Nephron progenitor cell (in vitro differentiated cells): ENCODE results near the gene SARDH.

Source experiments
- DNase-seq: peaks from one replicate; pipeline ENCODE4 v3.0.0; 2021
- H3K27ac Mint-ChIP-seq: 2 replicates; pipeline ENCODE4 v1.8.0; 2021; ENCODE audit warnings: mild to moderate bottlenecking, moderate library complexity, mixed read lengths
- H3K27me3 Mint-ChIP-seq: 2 replicates; pipeline ENCODE4 v1.8.0; 2021; ENCODE audit warnings: mild to moderate bottlenecking, low read depth, mixed read lengths; ENCODE audit not compliant: poor library complexity
- H3K36me3 Mint-ChIP-seq: 2 replicates; pipeline ENCODE4 v1.8.0; 2021; ENCODE audit warnings: low read depth, mixed read lengths
- H3K4me1 Mint-ChIP-seq: 2 replicates; pipeline ENCODE4 v1.8.0; 2021; ENCODE audit warnings: mixed read lengths
- H3K4me3 Mint-ChIP-seq: 2 replicates; pipeline ENCODE4 v1.8.0; 2021; ENCODE audit warnings: mild to moderate bottlenecking, moderate library complexity, mixed read lengths
- H3K9me3 Mint-ChIP-seq: 2 replicates; pipeline ENCODE4 v1.8.0; 2021; ENCODE audit warnings: mild to moderate bottlenecking, moderate library complexity, mixed read lengths
- CTCF ChIP-seq: fragments of 200-600 bp; sonication (generic); IDR thresholded peaks from 2 replicates; pipeline ENCODE4 v1.5.0; 2021; ENCODE audit warnings: antibody characterized with exemption

SARDH gene

DNA sequence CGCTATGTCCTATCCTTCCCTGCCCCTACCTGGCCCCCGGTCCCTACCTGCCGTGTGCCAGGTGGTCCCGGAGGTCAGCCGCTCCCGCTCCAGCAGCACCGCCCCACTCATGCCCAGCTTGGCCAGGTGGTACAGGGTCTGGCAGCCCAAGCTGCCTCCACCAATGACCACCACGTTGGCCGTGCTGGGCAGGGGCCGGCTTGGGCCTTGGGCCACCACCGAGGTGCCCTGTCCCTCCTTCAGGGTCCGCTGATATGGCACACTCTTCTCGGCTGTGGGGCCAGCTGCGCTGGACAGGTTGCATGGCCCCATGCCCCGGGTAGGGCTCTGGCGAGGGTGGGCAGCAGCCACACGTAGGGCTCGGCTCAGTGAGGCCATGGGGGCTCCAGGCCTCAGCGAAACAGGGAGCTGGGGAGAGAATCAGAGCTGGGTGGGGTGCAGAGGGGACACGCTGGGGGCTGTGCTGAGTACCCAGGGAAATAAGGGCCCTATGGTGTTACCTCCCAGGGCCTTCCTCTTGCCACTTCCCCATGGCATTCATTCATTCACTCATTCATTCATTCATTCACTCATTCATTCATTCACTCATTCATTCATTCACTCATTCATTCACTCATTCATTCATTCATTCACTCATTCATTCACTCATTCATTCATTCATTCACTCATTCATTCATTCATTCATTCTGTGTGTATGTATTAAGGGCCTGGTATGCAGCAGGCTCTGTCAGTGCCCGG is 4.2 kb downstream of the SARDH start:
- Mint-ChIP-seq H3K4me1 (peaks cover 34% of the 10 kb centered on the region), H3K27ac (no peak overlapping the region), H3K27me3 (peaks cover 14% of the 10 kb centered on the region), H3K4me3 (no peak overlapping the region), H3K36me3 (no peaks in the 10 kb centered on the region), H3K9me3 (no peaks in the 10 kb centered on the region)
- TF ChIP-seq CTCF: no peak
- no peak for DNase-seq

- H3K36me3 Mint-ChIP-seq: no peaks in the 10 kb centered on the region
- no peak for DNase-seq
- no peak overlapping the region for H3K27ac Mint-ChIP-seq
- no peak overlapping the region for H3K4me3 Mint-ChIP-seq
- TF ChIP-seq CTCF: no peak
- H3K27me3 Mint-ChIP-seq: peaks cover 17% of the 10 kb centered on the region
- peaks cover 32% of the 10 kb centered on the region for H3K4me1 Mint-ChIP-seq
- H3K9me3 Mint-ChIP-seq: no peaks in the 10 kb centered on the region
These were observed 4.7 kb downstream of the SARDH start for GRCh38 chr9:133733421-133733795.

GRCh38 chr9:133732639-133733408 is 5.3 kb downstream of the SARDH start:
- H3K27me3 Mint-ChIP-seq: peaks cover 17% of the 10 kb centered on the region
- H3K36me3 Mint-ChIP-seq: no peaks in the 10 kb centered on the region
- no peak overlapping the region for H3K4me3 Mint-ChIP-seq
- no peak overlapping the region for H3K27ac Mint-ChIP-seq
- DNase-seq: no peak
- H3K9me3 Mint-ChIP-seq: no peaks in the 10 kb centered on the region
- H3K4me1 Mint-ChIP-seq: peaks cover 29% of the 10 kb centered on the region
- TF ChIP-seq CTCF: no peak

DNA sequence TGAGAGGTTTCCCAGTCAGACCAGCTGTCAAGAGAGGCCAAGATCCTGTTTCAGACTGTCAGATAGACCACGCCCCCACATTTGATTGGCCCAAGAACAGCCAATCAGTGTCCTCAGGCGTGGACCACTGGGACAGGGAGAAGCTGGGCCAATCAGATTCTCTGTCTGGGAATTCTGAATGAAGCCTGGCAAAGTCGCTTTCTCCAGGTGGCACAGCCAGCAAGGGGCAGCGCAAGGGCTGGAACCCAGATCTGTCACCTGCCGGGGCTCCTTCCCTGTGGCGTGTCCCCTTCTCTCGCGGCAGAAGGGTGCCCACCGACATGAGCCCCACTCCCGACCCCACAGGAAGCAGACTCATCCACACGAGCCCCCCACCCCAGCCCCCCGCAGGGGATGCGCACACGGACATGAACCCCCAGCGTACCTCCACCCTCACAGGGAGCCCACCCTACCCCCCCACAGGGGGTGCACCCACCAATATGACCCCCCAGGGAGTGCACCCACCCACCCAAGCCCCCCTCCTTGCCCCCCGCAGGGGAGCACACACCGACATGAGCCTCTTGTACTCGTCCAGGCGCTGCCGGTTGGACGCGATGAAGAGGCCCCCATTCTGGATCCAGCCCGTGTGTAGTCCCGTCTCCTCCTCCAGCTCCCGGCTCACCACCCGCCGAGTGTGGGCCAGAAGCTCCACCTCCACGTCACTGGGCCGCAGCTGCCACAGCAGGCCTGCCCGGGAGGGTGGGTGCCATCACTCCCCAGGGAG is 6.1 kb downstream of the SARDH start:
- H3K27me3 Mint-ChIP-seq: peaks cover 17% of the 10 kb centered on the region
- H3K36me3 Mint-ChIP-seq: no peaks in the 10 kb centered on the region
- no peak overlapping the region for H3K27ac Mint-ChIP-seq
- DNase-seq: peak; percentile 57
- no peak for TF ChIP-seq CTCF
- H3K4me3 Mint-ChIP-seq: no peak overlapping the region
- H3K9me3 Mint-ChIP-seq: no peaks in the 10 kb centered on the region
- peaks cover 24% of the 10 kb centered on the region for H3K4me1 Mint-ChIP-seq

GRCh38 chr9:133730994-133731715 is 7.0 kb downstream of the SARDH start:
- H3K4me1 Mint-ChIP-seq: peaks cover 16% of the 10 kb centered on the region
- peaks cover 17% of the 10 kb centered on the region for H3K27me3 Mint-ChIP-seq
- no peaks in the 10 kb centered on the region for H3K36me3 Mint-ChIP-seq
- H3K27ac Mint-ChIP-seq: no peak overlapping the region
- H3K4me3 Mint-ChIP-seq: no peak overlapping the region
- H3K9me3 Mint-ChIP-seq: no peaks in the 10 kb centered on the region
- no peak for DNase-seq
- no peak for TF ChIP-seq CTCF
